Measurements from ENCODE around the gene DEFB121. TPM values are rescaled to one million over a fixed set of nuclear protein-coding genes. Genes with fewer than 3 reads are reported as not detected.
"Not testable (repeated sequence)": the region's sequence is repeated elsewhere in the genome, so short reads cannot be mapped to it uniquely, and the experiment has no call there.

Gene DEFB121
- total and polyA plus RNA-seq, 2 experiments from 2014 or later, result not detected

GRCh38 chr20:31374346-31374745 lies 31.7 kb downstream of the DEFB121 start:
- no peaks in the 10 kb centered on the region for H3K27me3 ChIP-seq
- H3K4me2 ChIP-seq, result no peak overlapping the region
- no peaks in the 10 kb centered on the region for H3K36me3 ChIP-seq (replicated peaks; ENCODE audit: insufficient read depth, low read depth)
- 60% methylated on average over 2 of the region's 2 CpGs for WGBS (ENCODE audit: low lambda C conversion rate, missing lambda C conversion rate)
- no peaks in the 10 kb centered on the region for H4K20me1 ChIP-seq (ENCODE audit: insufficient read depth, poor library complexity, severe bottlenecking)
- DNase-seq (ENCODE audit: low spot score), result no peak
- no peak overlapping the region for H3K4me3 ChIP-seq
- no peak overlapping the region for H2AFZ ChIP-seq
- H3K27ac ChIP-seq, result no peak overlapping the region
- H3K79me2 ChIP-seq, result no peaks in the 10 kb centered on the region
- TF ChIP-seq EZH2 (IDR thresholded peaks at IDR 0.05; ENCODE audit: borderline replicate concordance), result no peak
- no peak for TF ChIP-seq EZH2phosphoT487 (IDR thresholded peaks at IDR 0.05; ENCODE audit: low read depth, severe bottlenecking, unreplicated experiment)
- TF ChIP-seq CTCF (IDR thresholded peaks at IDR 0.05; ENCODE audit: poor library complexity), result no peak
- peaks cover 14% of the 10 kb centered on the region for H3K9me3 ChIP-seq (ENCODE audit: low read depth)
- no peaks in the 10 kb centered on the region for H3K4me1 ChIP-seq (ENCODE audit: insufficient read depth)
- no peaks in the 10 kb centered on the region for H3K9me2 ChIP-seq (replicated peaks; ENCODE audit: insufficient read depth)

GRCh38 chr20:31368301-31368700 lies 37.7 kb downstream of the DEFB121 start, which contains the start of gene DEFB118:
DEFB118 (plus strand) TSS chr20:31368601; CDS start chr20:31368651, 50 bp downstream.
- Histone ChIP-seq H3K27ac (no peak within 1 kb of the TSS), H3K4me2 (no peak within 1 kb of the TSS), H3K9me2 (replicated peaks; ENCODE audit: insufficient read depth) (no peaks in the 10 kb centered on the region), H3K27me3 (no peaks in the 10 kb centered on the region), H3K9me3 (ENCODE audit: low read depth) (peaks cover 2% of the 10 kb centered on the region), H2AFZ (no peak within 1 kb of the TSS), H4K20me1 (ENCODE audit: insufficient read depth, poor library complexity, severe bottlenecking) (no peaks in the 10 kb centered on the region), H3K36me3 (replicated peaks; ENCODE audit: insufficient read depth, low read depth) (no peaks in the 10 kb centered on the region), H3K4me3 (no peak within 1 kb of the TSS), H3K79me2 (no peaks in the 10 kb centered on the region), H3K4me1 (ENCODE audit: insufficient read depth) (no peaks in the 10 kb centered on the region)
- TF ChIP-seq CTCF (IDR thresholded peaks at IDR 0.05; ENCODE audit: poor library complexity) (no peak), EZH2phosphoT487 (IDR thresholded peaks at IDR 0.05; ENCODE audit: low read depth, severe bottlenecking, unreplicated experiment) (no peak), EZH2 (IDR thresholded peaks at IDR 0.05; ENCODE audit: borderline replicate concordance) (no peak)
- 60% methylated on average over 2 of the region's 2 CpGs for WGBS (ENCODE audit: low lambda C conversion rate, missing lambda C conversion rate)
- DNase-seq (ENCODE audit: low spot score), result no peak

GRCh38 chr20:31364272-31364671 lies 41.7 kb downstream of the DEFB121 start:
- H3K4me2 ChIP-seq; H2AFZ ChIP-seq; H3K27ac ChIP-seq; H3K9me2 ChIP-seq (replicated peaks; ENCODE audit: insufficient read depth); H3K27me3 ChIP-seq; H3K79me2 ChIP-seq; H4K20me1 ChIP-seq (ENCODE audit: insufficient read depth, poor library complexity, severe bottlenecking); H3K4me3 ChIP-seq; H3K36me3 ChIP-seq (replicated peaks; ENCODE audit: insufficient read depth, low read depth); H3K9me3 ChIP-seq (ENCODE audit: low read depth); H3K4me1 ChIP-seq (ENCODE audit: insufficient read depth); DNase-seq (ENCODE audit: low spot score): not testable (repeated sequence)
- WGBS (ENCODE audit: low lambda C conversion rate, missing lambda C conversion rate), result 48% methylated on average over 5 of the region's 5 CpGs

- Histone ChIP-seq H3K9me2 (replicated peaks; ENCODE audit: insufficient read depth) (no peaks in the 10 kb centered on the region), H3K27ac (no peak overlapping the region), H3K4me3 (no peak overlapping the region), H3K79me2 (no peaks in the 10 kb centered on the region), H3K9me3 (ENCODE audit: low read depth) (no peaks in the 10 kb centered on the region), H2AFZ (no peak overlapping the region), H3K36me3 (replicated peaks; ENCODE audit: insufficient read depth, low read depth) (no peaks in the 10 kb centered on the region), H4K20me1 (ENCODE audit: insufficient read depth, poor library complexity, severe bottlenecking) (no peaks in the 10 kb centered on the region), H3K27me3 (no peaks in the 10 kb centered on the region), H3K4me2 (no peak overlapping the region), H3K4me1 (ENCODE audit: insufficient read depth) (no peaks in the 10 kb centered on the region)
- no peak for DNase-seq (ENCODE audit: low spot score)
- 66% methylated on average over 4 of the region's 4 CpGs for WGBS (ENCODE audit: low lambda C conversion rate, missing lambda C conversion rate)
- no peak for TF ChIP-seq EZH2 (IDR thresholded peaks at IDR 0.05; ENCODE audit: borderline replicate concordance)
- TF ChIP-seq CTCF (IDR thresholded peaks at IDR 0.05; ENCODE audit: poor library complexity), result no peak
- no peak for TF ChIP-seq EZH2phosphoT487 (IDR thresholded peaks at IDR 0.05; ENCODE audit: low read depth, severe bottlenecking, unreplicated experiment)
These were observed 42.7 kb downstream of the DEFB121 start for GRCh38 chr20:31363295-31363694.
